GM12892 (cell line): ENCODE data around the gene SLFN14.

Experiments
- DNase-seq: peaks from one replicate; pipeline ENCODE4 v3.0.0; 2011; ENCODE audit not compliant: insufficient read length
- FAIRE-seq: peaks from 2 replicates; lab custom pipeline; 2011; peaks lifted over from hg19 to GRCh38; lab: Jason Lieb, UNC
- POLR2A ChIP-seq: IDR thresholded peaks from 2 replicates; pipeline ENCODE4 v1.6.1; 2011; ENCODE audit warnings: low read depth, low read length, control low read depth
- POLR2AphosphoS5 ChIP-seq: IDR thresholded peaks from 2 replicates; pipeline ENCODE4 v1.6.1; 2011; ENCODE audit warnings: low read depth, low read length, control low read depth
- TAF1 ChIP-seq: IDR thresholded peaks from 2 replicates; pipeline ENCODE4 v1.6.1; 2011; ENCODE audit warnings: low read depth, mild to moderate bottlenecking, control low read depth, low read length, borderline replicate concordance

The SLFN14 gene

DNA sequence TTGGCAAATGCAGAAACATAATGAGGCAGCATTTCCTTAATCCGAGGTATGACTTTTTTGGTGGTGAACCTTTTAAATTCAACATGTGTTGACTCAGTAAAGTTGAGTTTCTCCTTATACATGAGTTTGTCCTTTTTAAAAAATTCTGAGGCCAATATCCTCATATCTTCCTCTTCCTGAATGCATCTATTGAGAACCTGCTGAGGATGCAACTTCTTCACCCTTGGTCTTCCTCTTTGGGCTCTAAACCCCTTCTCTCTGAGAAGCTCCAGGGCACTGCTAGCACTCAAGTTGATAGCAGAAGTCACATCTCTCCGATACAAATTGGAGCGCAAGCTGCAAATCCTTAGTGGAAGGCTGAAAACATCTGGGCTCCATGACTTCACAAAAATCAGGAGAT, 3.3 kb downstream of the SLFN14 start:
- TF ChIP-seq POLR2AphosphoS5 (no peak), POLR2A (no peak), TAF1 (no peak)
- no peak for FAIRE-seq
- no peak for DNase-seq

DNA sequence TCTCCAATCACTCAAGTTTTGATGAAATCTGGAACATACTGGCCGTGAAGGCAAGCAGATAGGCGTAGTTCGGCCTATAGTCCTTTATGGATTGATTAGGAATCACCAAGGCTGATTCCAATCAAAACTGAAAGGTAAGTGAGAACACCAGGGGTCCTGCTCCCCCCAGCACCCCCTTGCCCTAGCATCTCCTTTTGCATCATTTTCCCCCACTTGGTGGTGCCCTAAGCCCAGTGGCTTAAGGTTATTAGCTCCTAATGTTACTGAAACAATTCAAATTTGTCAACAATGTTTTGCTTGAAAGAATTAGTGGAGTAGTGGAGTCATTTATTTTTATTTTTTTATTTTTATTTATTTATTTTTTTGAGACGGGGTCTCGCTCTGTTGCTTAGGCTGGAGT, 4.9 kb downstream of the SLFN14 start:
- DNase-seq = no peak
- no peak for FAIRE-seq
- TF ChIP-seq POLR2A (no peak), TAF1 (no peak)

DNA sequence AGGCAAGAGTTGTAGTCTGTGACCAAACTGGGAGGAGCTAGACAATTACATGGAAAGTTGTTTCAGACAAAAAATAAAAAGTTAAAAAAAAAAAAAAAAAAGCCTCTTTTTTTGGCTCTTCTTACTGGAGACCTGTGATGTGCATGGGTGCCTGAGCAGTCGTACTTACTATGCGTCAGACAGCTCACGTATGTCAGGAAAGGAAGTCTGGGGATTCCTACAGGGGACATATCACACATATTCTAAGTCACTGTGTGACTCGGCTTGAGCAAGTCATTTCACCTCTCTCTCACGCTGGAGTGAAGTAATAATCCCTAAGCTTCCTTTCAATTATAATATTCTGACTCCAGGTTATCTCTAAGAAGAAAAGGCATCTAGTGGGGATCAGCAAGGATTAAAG, 6.0 kb downstream of the SLFN14 start:
- no peak for FAIRE-seq
- TF ChIP-seq POLR2AphosphoS5 (no peak), POLR2A (no peak), TAF1 (no peak)
- no peak for DNase-seq

DNA sequence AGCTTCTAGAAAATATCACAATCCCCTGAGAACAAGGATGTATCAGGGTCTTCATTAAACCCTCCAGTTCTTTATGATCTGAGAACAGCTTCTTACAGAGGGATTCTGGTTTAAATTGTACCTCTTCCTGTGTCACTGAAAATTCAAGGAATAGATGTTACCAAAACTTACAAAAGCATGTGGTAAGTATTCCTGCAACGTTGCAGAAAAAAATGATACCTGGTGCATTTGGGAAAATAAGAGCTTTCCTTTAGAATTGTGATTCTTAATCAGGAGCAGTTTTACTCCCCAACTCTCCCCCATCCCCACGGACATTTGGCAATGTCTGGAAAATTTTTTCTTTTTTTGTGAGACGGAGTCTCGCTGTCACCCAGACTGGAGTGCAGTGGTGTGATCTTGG, 7.3 kb downstream of the SLFN14 start:
- TF ChIP-seq TAF1 (no peak), POLR2A (no peak), POLR2AphosphoS5 (no peak)
- FAIRE-seq (no peak), DNase-seq (no peak)

DNA sequence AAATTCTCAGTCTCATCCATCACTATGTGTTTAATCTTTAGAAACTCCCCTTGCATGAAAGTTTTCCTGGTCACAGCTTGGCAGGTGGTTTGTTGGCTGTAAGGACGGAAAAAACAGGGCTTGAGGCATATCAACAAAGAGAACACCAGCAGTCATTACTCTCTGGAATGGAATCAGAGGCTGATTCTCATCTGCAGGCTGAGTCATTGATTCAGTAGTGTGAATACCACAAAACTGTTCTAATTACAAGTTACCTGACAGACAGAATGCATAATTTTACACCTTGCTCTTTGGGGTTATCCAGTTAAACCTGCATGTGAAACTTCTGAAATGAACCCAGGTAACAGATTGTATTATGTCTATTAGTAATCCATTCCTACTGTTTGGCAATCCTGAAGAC, 11.6 kb downstream of the SLFN14 start:
- DNase-seq (no peak), FAIRE-seq (no peak)
- TF ChIP-seq POLR2A (no peak), TAF1 (no peak), POLR2AphosphoS5 (no peak)

DNA sequence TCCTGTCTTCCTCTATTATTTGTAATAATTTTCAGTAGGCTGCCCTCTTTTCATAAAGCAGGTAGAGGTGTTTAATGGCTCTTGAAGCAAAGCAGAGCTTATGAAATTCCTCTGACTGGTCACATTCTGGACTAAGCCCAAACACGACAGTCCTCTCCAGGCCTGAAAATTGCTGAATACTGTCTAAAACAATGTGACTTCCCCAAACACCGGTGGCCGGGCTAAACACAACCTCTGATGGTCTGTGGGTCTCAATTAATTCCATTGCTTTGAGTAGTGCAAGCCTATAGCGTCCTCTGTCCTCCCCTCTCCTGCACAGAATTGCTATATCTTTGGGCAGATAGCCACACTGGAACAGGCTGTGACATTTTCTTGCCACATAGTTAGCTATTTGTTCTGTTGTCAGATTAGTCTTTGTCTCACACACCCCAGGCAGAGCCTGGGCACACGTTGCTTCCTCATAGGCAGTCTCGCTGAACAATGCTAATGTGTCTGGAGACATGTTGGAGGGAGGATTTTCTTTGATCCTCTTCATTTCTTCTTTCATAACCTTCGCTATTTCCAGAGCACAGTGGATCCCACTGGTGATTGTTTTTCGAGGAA, 12.3 kb downstream of the SLFN14 start:
- DNase-seq (no peak), FAIRE-seq (no peak)
- no peak for TF ChIP-seq POLR2AphosphoS5
- no peak for TF ChIP-seq TAF1
- TF ChIP-seq POLR2A = no peak

DNA sequence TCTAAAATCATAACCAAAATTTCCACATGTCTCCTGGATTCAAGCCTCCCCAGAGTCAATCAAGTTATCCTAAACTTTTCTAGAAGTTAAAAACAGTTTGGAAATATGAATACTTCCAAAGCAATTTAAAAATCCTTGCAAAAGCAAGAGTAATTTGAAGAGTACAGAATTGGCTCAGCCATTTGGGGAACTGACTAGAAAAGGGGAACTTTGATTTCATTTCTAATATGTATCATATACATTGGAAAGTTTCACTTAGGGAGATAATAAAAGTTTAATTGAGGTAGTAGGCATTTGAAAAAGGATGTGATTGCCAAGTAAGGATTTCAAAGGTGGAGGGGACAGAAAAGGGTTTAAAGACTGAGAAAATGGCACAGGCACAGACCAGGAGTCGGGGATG, 14.1 kb downstream of the SLFN14 start:
- TF ChIP-seq POLR2AphosphoS5 = no peak
- no peak for TF ChIP-seq TAF1
- no peak for TF ChIP-seq POLR2A
- DNase-seq (no peak), FAIRE-seq (no peak)

DNA sequence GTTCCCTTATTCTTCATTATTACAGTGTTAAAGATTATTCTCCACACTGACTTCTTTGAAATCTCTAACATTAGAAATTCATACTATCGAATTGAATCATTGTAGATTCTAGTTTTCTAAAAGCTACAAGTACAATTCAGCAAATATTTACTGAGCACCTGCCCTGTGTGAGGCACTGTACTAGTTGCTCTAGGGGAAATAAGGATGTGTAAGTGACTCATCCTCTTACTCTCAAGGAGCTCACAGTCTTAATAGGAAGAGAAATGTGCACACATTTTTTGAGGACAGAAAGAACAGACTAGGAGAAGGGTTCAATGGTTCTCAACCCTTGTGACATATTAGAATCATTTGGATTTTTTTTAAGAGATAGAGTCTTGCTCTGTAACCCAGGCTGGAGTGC, 15.5 kb downstream of the SLFN14 start:
- FAIRE-seq (peak; percentile 44), DNase-seq (no peak)
- TF ChIP-seq POLR2AphosphoS5 = no peak
- no peak for TF ChIP-seq TAF1
- TF ChIP-seq POLR2A = no peak

DNA sequence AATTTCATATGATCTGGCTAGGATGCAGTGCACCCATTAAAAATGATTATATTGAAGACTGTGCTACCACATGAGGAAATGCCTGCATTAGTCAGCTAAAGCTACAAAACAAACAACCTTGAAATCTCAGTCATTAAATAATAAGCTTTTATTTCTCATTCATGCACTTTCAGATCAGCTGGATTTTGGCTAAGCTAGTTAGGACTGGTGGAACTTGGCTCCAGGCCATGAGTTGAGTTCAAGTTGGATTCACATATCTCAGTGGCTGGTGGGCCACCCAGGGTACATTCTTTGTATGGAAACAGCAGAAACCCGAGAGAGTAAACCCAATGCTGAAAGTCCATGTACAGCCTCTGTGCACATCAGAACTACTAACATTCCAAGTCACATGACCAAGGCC, 16.8 kb downstream of the SLFN14 start:
- TF ChIP-seq POLR2A = no peak
- TF ChIP-seq POLR2AphosphoS5 = no peak
- TF ChIP-seq TAF1 = no peak
- DNase-seq (no peak), FAIRE-seq (no peak)

DNA sequence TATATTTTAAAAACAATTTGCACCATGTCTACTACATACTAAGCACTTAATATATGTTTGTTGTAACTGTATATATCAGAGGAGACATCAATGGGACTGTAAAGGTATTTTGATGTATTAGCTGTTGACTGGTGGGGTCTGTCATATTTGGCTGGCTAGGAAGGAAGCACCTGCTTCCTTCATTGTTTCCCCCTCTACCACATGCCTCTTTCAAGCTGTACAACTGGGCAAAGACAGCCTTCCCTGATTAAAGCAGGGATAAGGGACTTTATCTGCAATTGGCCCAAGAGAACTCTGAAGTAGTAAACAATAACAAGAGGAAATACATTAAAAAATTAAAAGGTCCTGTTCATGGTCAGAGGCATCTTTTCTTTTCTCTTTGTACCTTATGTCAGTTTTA, 17.6 kb downstream of the SLFN14 start:
- DNase-seq = no peak
- TF ChIP-seq TAF1 (no peak), POLR2AphosphoS5 (no peak), POLR2A (no peak)
- peak; percentile 54 for FAIRE-seq

DNA sequence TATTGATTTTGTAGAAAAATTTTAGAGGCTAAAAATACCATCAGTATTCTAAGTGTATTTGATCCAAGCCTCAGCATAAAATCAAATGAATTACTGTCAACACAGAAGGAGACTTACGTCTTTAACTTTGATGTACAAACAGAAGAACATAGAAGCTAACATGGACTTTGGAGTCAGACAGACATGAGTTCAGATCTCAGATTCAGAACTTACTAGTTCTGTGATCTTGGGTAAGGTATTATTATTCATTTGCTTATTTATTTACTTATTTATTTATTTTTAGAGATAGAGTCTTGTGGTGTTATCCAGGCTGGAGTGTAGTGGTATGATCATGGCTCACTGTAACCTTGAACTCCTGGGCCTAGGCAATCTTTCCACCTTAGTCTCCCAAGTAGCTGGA, 19.2 kb downstream of the SLFN14 start:
- TF ChIP-seq TAF1 = no peak
- TF ChIP-seq POLR2AphosphoS5 = no peak
- TF ChIP-seq POLR2A = no peak
- DNase-seq (no peak), FAIRE-seq (peak; percentile 76)

DNA sequence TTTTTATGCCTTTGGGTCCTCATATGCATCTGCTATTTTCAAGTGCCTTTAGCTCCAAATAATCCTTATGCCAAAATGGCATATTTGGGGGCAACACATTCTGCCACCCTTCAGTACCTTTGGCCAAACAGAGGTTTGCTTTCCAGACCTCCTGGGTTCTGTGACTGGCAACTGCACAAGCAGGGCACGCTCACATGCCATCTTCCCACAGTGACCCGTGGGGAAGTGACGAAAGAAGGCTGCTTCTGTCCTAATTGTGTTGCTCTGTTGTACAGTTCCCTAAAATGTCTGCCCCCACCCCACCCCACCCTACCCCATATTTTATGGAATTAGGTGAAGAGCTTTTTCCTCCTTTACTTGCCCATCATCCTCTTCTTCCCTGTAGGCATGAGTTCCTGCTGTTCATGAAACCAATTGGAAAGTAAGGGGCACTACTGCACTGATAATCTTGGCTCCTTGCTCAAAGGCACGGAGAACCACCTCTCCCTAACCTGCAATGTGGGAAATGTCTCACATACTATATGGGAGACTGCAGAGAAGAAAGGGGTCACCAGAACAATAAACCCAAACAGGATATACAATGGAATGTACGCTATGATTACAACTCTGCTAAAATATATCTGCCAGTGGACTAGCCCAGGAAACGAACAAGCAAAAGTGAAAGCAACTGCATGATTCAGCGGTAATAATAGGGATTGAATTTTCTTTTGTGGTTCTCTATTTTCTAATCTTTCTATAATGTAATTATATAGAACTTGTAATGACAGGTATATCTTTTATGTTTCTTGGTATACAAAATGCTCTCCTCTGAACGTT, 19.8 kb downstream of the SLFN14 start:
- DNase-seq (no peak), FAIRE-seq (peak; percentile 94)
- TF ChIP-seq POLR2A (no peak; the same call in 1 of the 2 replicates), POLR2AphosphoS5 (no peak), TAF1 (no peak)
